Measurements from ENCODE around the gene IFI27. TPM values are rescaled to one million over a fixed set of nuclear protein-coding genes. Genes with fewer than 3 reads are reported as not detected.

Gene IFI27
- total and polyA plus RNA-seq, 2 of the 8 experiments (the other 6 are each of a cell fraction or from before 2014, with no cell fraction given), result 0.76 to 2.2 TPM

GRCh38 chr14:94162466-94162865 lies 51.9 kb downstream of the IFI27 start (continued):
- no peak for TF ChIP-seq PHF8 (conservative IDR thresholded peaks at IDR 0.05; ENCODE audit: low read depth, low read length)
- no peak for TF ChIP-seq GABPA (IDR thresholded peaks at IDR 0.05; ENCODE audit: borderline replicate concordance, insufficient read depth, low read length)
